Measurements from ENCODE around the gene MAML1. TPM values are rescaled to one million over a fixed set of nuclear protein-coding genes. Genes with fewer than 3 reads are reported as not detected.

The MAML1 gene
- total RNA-seq, 1 donor from 2014 or later, result 27.8 TPM

GRCh38 chr5:179716286-179716685 is 16.3 kb upstream of the MAML1 start:
- no peak for TF ChIP-seq CTCF (IDR thresholded peaks at IDR 0.05)

GRCh38 chr5:179720222-179720621 is 12.4 kb upstream of the MAML1 start:
- TF ChIP-seq CTCF (IDR thresholded peaks at IDR 0.05), result no peak
- no peak for DNase-seq
- ATAC-seq, result no peak
- no peaks in the 10 kb centered on the region for H3K27me3 ChIP-seq (ENCODE audit: low read depth)
- no peak overlapping the region for H3K4me3 ChIP-seq
- H3K27ac ChIP-seq, result no peak overlapping the region
- no peaks in the 10 kb centered on the region for H3K9me3 ChIP-seq
- intact Hi-C loops (cut with DNase I), result no loop called here
- H3K4me1 ChIP-seq, result no peaks in the 10 kb centered on the region
- H3K36me3 ChIP-seq, result peaks cover 100% of the 10 kb centered on the region

More at GRCh38 chr5:179716286-179716685, 16.3 kb upstream of the MAML1 start:
- H3K27me3 ChIP-seq (ENCODE audit: low read depth), result no peaks in the 10 kb centered on the region
- no peaks in the 10 kb centered on the region for H3K9me3 ChIP-seq
- DNase-seq (no peak), ATAC-seq (no peak)
- no peak overlapping the region for H3K4me3 ChIP-seq
- no peaks in the 10 kb centered on the region for H3K4me1 ChIP-seq
- H3K27ac ChIP-seq, result no peak overlapping the region
- intact Hi-C loops (cut with DNase I), result no loop called here
- H3K36me3 ChIP-seq, result peaks cover 100% of the 10 kb centered on the region

GRCh38 chr5:179724163-179724562 is 8.5 kb upstream of the MAML1 start:
- no peaks in the 10 kb centered on the region for H3K9me3 ChIP-seq
- intact Hi-C loops (cut with DNase I), result no loop called here

GRCh38 chr5:179727106-179727505 is 5.5 kb upstream of the MAML1 start:
- intact Hi-C loops (cut with DNase I), result no loop called here
- H3K27ac ChIP-seq, result no peak overlapping the region
- H3K4me1 ChIP-seq, result peaks cover 9% of the 10 kb centered on the region
- no peak for DNase-seq
- no peak for ATAC-seq
- no peak overlapping the region for H3K4me3 ChIP-seq
- H3K36me3 ChIP-seq, result peaks cover 92% of the 10 kb centered on the region
- TF ChIP-seq CTCF (IDR thresholded peaks at IDR 0.05), result no peak
- H3K9me3 ChIP-seq, result no peaks in the 10 kb centered on the region
- H3K27me3 ChIP-seq (ENCODE audit: low read depth), result no peaks in the 10 kb centered on the region

More at GRCh38 chr5:179724163-179724562, 8.5 kb upstream of the MAML1 start:
- no peak for TF ChIP-seq CTCF (IDR thresholded peaks at IDR 0.05)
- no peak for ATAC-seq
- Histone ChIP-seq H3K4me3 (no peak overlapping the region), H3K36me3 (peaks cover 100% of the 10 kb centered on the region), H3K27me3 (ENCODE audit: low read depth) (no peaks in the 10 kb centered on the region), H3K4me1 (no peaks in the 10 kb centered on the region), H3K27ac (no peak overlapping the region)
- no peak for DNase-seq

- H3K9me3 ChIP-seq, result no peaks in the 10 kb centered on the region
- H3K36me3 ChIP-seq, result peaks cover 71% of the 10 kb centered on the region
- no peak for TF ChIP-seq CTCF (IDR thresholded peaks at IDR 0.05)
- peaks cover 17% of the 10 kb centered on the region for H3K4me1 ChIP-seq
- intact Hi-C loops (cut with DNase I), result no loop called here
- DNase-seq, result no peak
- H3K27me3 ChIP-seq (ENCODE audit: low read depth), result no peaks in the 10 kb centered on the region
- H3K27ac ChIP-seq, result no peak overlapping the region
- no peak overlapping the region for H3K4me3 ChIP-seq
- no peak for ATAC-seq
Measured at GRCh38 chr5:179729303-179729702, 3.3 kb upstream of the MAML1 start.

GRCh38 chr5:179729727-179730126 is 2.9 kb upstream of the MAML1 start:
- H3K36me3 ChIP-seq, result peaks cover 66% of the 10 kb centered on the region
- no peak for TF ChIP-seq CTCF (IDR thresholded peaks at IDR 0.05)
- ATAC-seq, result no peak
- peaks cover 21% of the 10 kb centered on the region for H3K4me1 ChIP-seq
- H3K27me3 ChIP-seq (ENCODE audit: low read depth), result no peaks in the 10 kb centered on the region
- DNase-seq, result no peak
- no peaks in the 10 kb centered on the region for H3K9me3 ChIP-seq
- intact Hi-C loops (cut with DNase I), result no loop called here
- H3K4me3 ChIP-seq, result no peak overlapping the region
- H3K27ac ChIP-seq, result no peak overlapping the region

Measured in lower lobe of right lung (tissue), 2 donors.